Prostate gland (tissue), 2 donors: ENCODE results near the gene LCOR.

Experiments used
- CTCF ChIP-seq, 4 experiments: fragments of 200-600 bp in 2 of 4; fragments of 450-650 bp in 2 of 4; sonication (generic) in 2 of 4; IDR thresholded peaks; 1 replicate in 3 of 4; 2 replicates in 1 of 4; pipeline ENCODE4 v1.5.1; 2016 to 2019; ENCODE audit warnings: antibody characterized with exemption in 4 of 4, mild to moderate bottlenecking in 2 of 4, moderate library complexity in 2 of 4
- POLR2A ChIP-seq: fragments of 450-650 bp; IDR thresholded peaks from one replicate; pipeline ENCODE4 v1.6.1; 2016; ENCODE audit warnings: antibody characterized with exemption, mild to moderate bottlenecking
- POLR2AphosphoS5 ChIP-seq: sonication (generic); formaldehyde crosslinking; IDR thresholded peaks from one replicate; pipeline ENCODE4 v1.6.1; 2017; ENCODE audit warnings: antibody characterized with exemption

- TF ChIP-seq CTCF (IDR thresholded peaks at IDR 0.05), result no peak
- TF ChIP-seq POLR2A, result no peak
- TF ChIP-seq POLR2AphosphoS5, result no peak
Observed at GRCh38 chr10:96906864-96907263, 74.8 kb downstream of the LCOR start.
